Germinal center (tissue), 1 donor: ENCODE data around the gene BLVRB.

ENCODE experiments used
- DNase-seq: peaks from one replicate; pipeline ENCODE4 v3.0.0; 2012; ENCODE audit warnings: mixed read lengths, low spot score

The BLVRB gene

GRCh38 chr19:40403262-40403984 is 62.1 kb downstream of the BLVRB start:
- peak; percentile 96 for DNase-seq

GRCh38 chr19:40400559-40400958 is 65.0 kb downstream of the BLVRB start:
- no peak for DNase-seq

- DNase-seq, result peak; percentile 78
Measured at GRCh38 chr19:40398417-40399131, 67.0 kb downstream of the BLVRB start.
